ENCODE measurements around the gene ARHGEF2. TPM values are rescaled to one million over a fixed set of nuclear protein-coding genes. Genes with fewer than 3 reads are reported as not detected.

The ARHGEF2 gene
- polyA plus RNA-seq, 2 of the 4 experiments (the other 2 are of a cell fraction): 21.3 to 67.4 TPM

- Histone ChIP-seq H3K4me1 (peaks cover 13% of the 10 kb centered on the region; the same call in 2 of the 3 replicates), H3K4me2 (peak overlapping the region; percentile 90), H3K4me3 (peak overlapping the region; percentile 99), H3K27ac (peak overlapping the region; percentile 93 to 95; a peak in 4 of 6 replicates), H3K9me3 (no peaks in the 10 kb centered on the region)
- CTCF ChIA-PET: interaction anchor here (0.9 to 2.9 kb wide), 6 partner anchors 9 to 45 kb away, joined by 3 to 8 read pairs (median 5); partner anchors contain the start of gene UBQLN4
- WGBS (ENCODE audit: missing lambda C conversion rate): 7% methylated on average over 4 of the region's 4 CpGs
- FAIRE-seq (no peak), ATAC-seq (no peak), DNase-seq (ENCODE audit: low read depth in 1 of 2, low spot score in 1 of 2) (no peak)
- TF ChIP-seq BHLHE40 (IDR thresholded peaks at IDR 0.05; ENCODE audit: low read depth, low read length): no peak
- no peak for TF ChIP-seq RCOR1 (IDR thresholded peaks at IDR 0.05; ENCODE audit: low read depth, low read length)
- TF ChIP-seq PHF8 (IDR thresholded peaks at IDR 0.05; ENCODE audit: borderline replicate concordance, low read depth): no peak
- TF ChIP-seq, protein P1, sequence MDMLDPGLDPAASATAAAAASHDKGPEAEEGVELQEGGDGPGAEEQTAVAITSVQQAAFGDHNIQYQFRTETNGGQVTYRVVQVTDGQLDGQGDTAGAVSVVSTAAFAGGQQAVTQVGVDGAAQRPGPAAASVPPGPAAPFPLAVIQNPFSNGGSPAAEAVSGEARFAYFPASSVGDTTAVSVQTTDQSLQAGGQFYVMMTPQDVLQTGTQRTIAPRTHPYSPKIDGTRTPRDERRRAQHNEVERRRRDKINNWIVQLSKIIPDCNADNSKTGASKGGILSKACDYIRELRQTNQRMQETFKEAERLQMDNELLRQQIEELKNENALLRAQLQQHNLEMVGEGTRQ (IDR thresholded peaks at IDR 0.05): no peak
- no peak for TF ChIP-seq ZSCAN20 (CRISPR knock-in tag; IDR thresholded peaks at IDR 0.05)
- no peak for TF ChIP-seq EHF (CRISPR knock-in tag; IDR thresholded peaks at IDR 0.05)
- TF ChIP-seq FOSL2 (IDR thresholded peaks at IDR 0.05): no peak
- no peak for TF ChIP-seq FOSL2 (CRISPR knock-in tag; IDR thresholded peaks at IDR 0.05)
- TF ChIP-seq TP53 (CRISPR knock-in tag; IDR thresholded peaks at IDR 0.05): no peak
- no peak for TF ChIP-seq NFE2L2 (conservative IDR thresholded peaks at IDR 0.05; ENCODE audit: low read length)
- no peak for TF ChIP-seq ESRRA (IDR thresholded peaks at IDR 0.05; ENCODE audit: borderline replicate concordance, low read length)
- no peak for TF ChIP-seq MYC (IDR thresholded peaks at IDR 0.05; ENCODE audit: borderline replicate concordance, low read length)
- TF ChIP-seq CTCF (IDR thresholded peaks at IDR 0.05): no peak
- POLR2A ChIA-PET: no interaction called here
Observed at GRCh38 chr1:156021093-156021428, 42.7 kb upstream of the ARHGEF2 start.

DNA sequence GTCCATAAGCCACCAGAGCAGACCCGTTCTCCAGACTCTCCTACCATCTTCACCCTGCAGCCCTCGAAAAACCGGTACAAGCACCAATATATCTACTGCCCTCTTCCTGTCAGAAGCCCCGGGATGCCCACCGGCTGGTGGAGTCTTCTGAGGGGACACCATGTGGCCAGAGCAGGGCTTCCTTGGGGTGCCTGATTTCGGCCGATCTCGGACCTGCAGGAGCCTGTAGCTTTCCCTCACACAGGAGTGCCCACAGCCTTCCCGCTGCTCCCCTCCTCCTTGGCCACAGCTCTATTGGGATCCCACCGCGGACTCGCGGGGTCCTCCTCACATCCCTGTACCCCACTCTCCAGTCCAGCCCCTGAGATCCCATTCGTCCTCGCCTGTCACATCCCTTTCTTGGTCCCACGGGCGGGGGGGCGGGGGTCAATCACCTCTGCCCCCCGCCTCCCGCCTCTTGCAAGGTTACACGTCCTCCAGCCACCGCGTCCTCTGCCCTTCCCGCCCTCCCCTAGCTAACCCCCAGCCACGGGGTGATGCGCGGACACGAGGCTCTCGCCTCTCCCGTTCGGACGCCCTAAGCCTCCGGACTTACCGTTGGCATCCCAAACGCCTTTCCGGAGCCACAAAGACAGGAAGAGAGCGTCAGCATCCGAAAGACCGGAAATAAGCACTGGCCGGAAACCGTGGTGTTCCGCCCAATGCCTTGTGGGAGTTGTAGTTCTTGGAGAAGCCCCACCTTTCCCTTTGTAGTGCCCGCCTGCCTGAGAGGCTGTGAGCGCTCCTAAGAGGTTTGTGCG is 42.1 kb upstream of the ARHGEF2 start, which contains the start of gene SSR2:
Gene SSR2 (minus strand): TSS at position 659 of the 800 bp plus-strand sequence. CDS start 784 bp downstream, outside the sequence.
- FAIRE-seq: peak; percentile 68

More for the DNA sequence above, 42.1 kb upstream of the ARHGEF2 start, which contains the start of gene SSR2:
- no peaks in the 10 kb centered on the region for H3K9me3 ChIP-seq
- peak within 1 kb of the TSS; percentile 99 for H3K4me3 ChIP-seq
- peak within 1 kb of the TSS; percentile 93 to 95 for H3K27ac ChIP-seq
- 2% methylated on average over 29 of the region's 45 CpGs for WGBS (ENCODE audit: missing lambda C conversion rate)
- H3K4me2 ChIP-seq: peak within 1 kb of the TSS; percentile 90
- DNase-seq (ENCODE audit: low read depth in 1 of 2, low spot score in 1 of 2): peak; percentile 90 to 99
- TF ChIP-seq RARB (CRISPR knock-in tag; IDR thresholded peaks at IDR 0.05) (no peak), EP300 (IDR thresholded peaks at IDR 0.05) (no peak), ELK1 (IDR thresholded peaks at IDR 0.05; ENCODE audit: low read depth, low read length) (no peak), ESRRA (IDR thresholded peaks at IDR 0.05; ENCODE audit: borderline replicate concordance, low read length) (no peak), RFX5 (IDR thresholded peaks at IDR 0.05) (no peak), KDM5A (IDR thresholded peaks at IDR 0.05) (no peak), MAZ (IDR thresholded peaks at IDR 0.05; ENCODE audit: borderline replicate concordance, low read depth, low read length) (no peak), HOXA7 (CRISPR knock-in tag; IDR thresholded peaks at IDR 0.05) (no peak), RNF2 (IDR thresholded peaks at IDR 0.05; ENCODE audit: borderline replicate concordance, low read depth) (no peak), HDAC2 (IDR thresholded peaks at IDR 0.05) (no peak), POLR2A (IDR thresholded peaks at IDR 0.05; ENCODE audit: low read length) (peak; percentile 85), NFE2L2 (conservative IDR thresholded peaks at IDR 0.05; ENCODE audit: low read length) (no peak)
- TF ChIP-seq, protein P2, sequence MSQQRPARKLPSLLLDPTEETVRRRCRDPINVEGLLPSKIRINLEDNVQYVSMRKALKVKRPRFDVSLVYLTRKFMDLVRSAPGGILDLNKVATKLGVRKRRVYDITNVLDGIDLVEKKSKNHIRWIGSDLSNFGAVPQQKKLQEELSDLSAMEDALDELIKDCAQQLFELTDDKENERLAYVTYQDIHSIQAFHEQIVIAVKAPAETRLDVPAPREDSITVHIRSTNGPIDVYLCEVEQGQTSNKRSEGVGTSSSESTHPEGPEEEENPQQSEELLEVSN (IDR thresholded peaks at IDR 0.05; ENCODE audit: borderline replicate concordance, low read depth): no peak
- TF ChIP-seq, protein P3, sequence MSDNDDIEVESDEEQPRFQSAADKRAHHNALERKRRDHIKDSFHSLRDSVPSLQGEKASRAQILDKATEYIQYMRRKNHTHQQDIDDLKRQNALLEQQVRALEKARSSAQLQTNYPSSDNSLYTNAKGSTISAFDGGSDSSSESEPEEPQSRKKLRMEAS (IDR thresholded peaks at IDR 0.05): peak; percentile 27; the same call in 1 of the 2 replicates
- TF ChIP-seq, protein P4, sequence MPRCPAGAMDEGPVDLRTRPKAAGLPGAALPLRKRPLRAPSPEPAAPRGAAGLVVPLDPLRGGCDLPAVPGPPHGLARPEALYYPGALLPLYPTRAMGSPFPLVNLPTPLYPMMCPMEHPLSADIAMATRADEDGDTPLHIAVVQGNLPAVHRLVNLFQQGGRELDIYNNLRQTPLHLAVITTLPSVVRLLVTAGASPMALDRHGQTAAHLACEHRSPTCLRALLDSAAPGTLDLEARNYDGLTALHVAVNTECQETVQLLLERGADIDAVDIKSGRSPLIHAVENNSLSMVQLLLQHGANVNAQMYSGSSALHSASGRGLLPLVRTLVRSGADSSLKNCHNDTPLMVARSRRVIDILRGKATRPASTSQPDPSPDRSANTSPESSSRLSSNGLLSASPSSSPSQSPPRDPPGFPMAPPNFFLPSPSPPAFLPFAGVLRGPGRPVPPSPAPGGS (IDR thresholded peaks at IDR 0.05): 0 out of 3 replicates have a peak, but pooled peaks have one; percentile 39
- ATAC-seq: peak; percentile 99
- H3K4me1 ChIP-seq: peaks cover 10% of the 10 kb centered on the region; the same call in 1 of the 3 replicates
- ChIA-PET CTCF (interaction anchor here (0.9 to 2.9 kb wide), 5 partner anchors 10 to 37 kb away, joined by 3 to 8 read pairs (median 4); partner anchors contain the start of gene UBQLN4), POLR2A (interaction anchor here (0.5 kb wide), 1 partner anchor 81 kb away, joined by 4 read pairs; no protein-coding TSS in a partner anchor)
